NOMO-1 treated with dmso at 0.1 percent for 144 hours (cell line): ENCODE results near the gene SIL1.

ENCODE experiments used
- DNase-seq: peaks from one replicate; lab custom pipeline; 2025; ENCODE audit not compliant: unreplicated experiment; lab: John Stamatoyannopoulos, UW

The SIL1 gene

DNA sequence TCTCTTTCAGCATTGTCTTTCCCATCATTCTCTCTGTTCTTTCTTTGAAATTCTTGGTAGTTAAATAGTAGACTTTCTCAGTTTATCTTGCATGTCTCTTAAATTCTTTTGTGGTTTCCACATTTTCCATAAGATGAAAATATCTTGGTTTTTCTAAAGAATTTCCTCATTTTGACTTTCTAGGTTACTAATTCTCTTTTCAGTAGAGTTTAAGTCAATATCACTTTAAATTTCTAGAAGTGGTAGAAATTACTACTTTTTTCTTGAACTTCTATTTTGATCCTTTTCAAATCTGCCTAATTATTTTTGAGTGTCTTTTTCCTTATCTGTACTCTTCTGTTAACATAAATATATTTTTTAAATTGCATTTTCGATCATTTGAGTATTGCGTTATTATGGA is 299.4 kb downstream of the SIL1 start:
- DNase-seq = no peak

DNA sequence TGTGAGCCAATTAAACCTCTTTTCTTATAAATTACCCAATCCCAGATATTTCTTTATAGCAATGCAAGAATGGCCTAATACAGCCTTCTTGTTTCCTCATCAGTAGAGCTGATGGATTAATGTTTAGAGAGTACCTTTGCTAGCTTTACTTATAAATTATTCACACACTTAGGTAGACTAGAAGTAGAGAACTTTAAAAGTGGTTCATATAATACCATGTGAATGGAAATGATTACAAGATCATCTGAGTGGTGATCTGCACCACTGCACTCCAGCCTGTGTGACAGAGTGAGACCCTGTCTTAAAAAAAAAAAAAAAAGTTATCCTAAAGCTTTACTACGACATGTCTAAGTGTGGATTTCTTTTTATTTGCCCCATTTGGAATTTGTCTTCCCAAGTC is 299.9 kb downstream of the SIL1 start:
- no peak for DNase-seq
